Anterior cingulate cortex (tissue), 58 donors: Measurements from ENCODE around the gene CA10.
A peak's percentile ranks its signal among the peaks of the same experiment; 100 is the strongest.

Source experiments
- DNase-seq, 58 donors: peaks; one replicate each; lab custom pipeline; 2025; lab: John Stamatoyannopoulos, UW

The CA10 gene

GRCh38 chr17:52049496-52049895, 109.0 kb downstream of the CA10 start:
- no peak for DNase-seq

- no peak for DNase-seq
These were observed 109.5 kb downstream of the CA10 start for GRCh38 chr17:52049051-52049450.

GRCh38 chr17:52048137-52048898, 110.2 kb downstream of the CA10 start:
- no peak for DNase-seq

GRCh38 chr17:52047086-52047485, 111.4 kb downstream of the CA10 start:
- no peak for DNase-seq

- no peak for DNase-seq
These were observed 117.3 kb downstream of the CA10 start for GRCh38 chr17:52041123-52041617.

GRCh38 chr17:52036416-52036815, 122.1 kb downstream of the CA10 start:
- no peak for DNase-seq

GRCh38 chr17:52035336-52035915, 123.1 kb downstream of the CA10 start:
- peak in 26 of 58 donors; percentile 1 to 65 (median 18) for DNase-seq

- peak in 1 of 58 donors; percentile 1 for DNase-seq
These were observed 126.1 kb downstream of the CA10 start for GRCh38 chr17:52032454-52032853.

GRCh38 chr17:52030052-52030451, 128.5 kb downstream of the CA10 start:
- no peak for DNase-seq

- no peak for DNase-seq
These were observed 130.8 kb downstream of the CA10 start for GRCh38 chr17:52027620-52028295.

GRCh38 chr17:52027081-52027480, 131.4 kb downstream of the CA10 start:
- DNase-seq, result no peak

- no peak for DNase-seq
These were observed 132.4 kb downstream of the CA10 start for GRCh38 chr17:52026075-52026474.

- no peak for DNase-seq
These were observed 133.3 kb downstream of the CA10 start for GRCh38 chr17:52025236-52025635.

- no peak for DNase-seq
These were observed 134.1 kb downstream of the CA10 start for GRCh38 chr17:52024300-52024870.

GRCh38 chr17:52011064-52011463, 147.4 kb downstream of the CA10 start:
- no peak for DNase-seq

- DNase-seq, result no peak
These were observed 158.9 kb downstream of the CA10 start for GRCh38 chr17:51999654-52000053.

- no peak for DNase-seq
These were observed 160.8 kb downstream of the CA10 start for GRCh38 chr17:51997723-51998122.

GRCh38 chr17:51995797-51996403, 162.6 kb downstream of the CA10 start:
- DNase-seq, result no peak

GRCh38 chr17:51992864-51993416, 165.6 kb downstream of the CA10 start:
- DNase-seq, result no peak

- DNase-seq, result no peak
These were observed 187.4 kb downstream of the CA10 start for GRCh38 chr17:51971121-51971520.
